ENCODE results near the gene VMO1. TPM values are rescaled to one million over a fixed set of nuclear protein-coding genes. Genes with fewer than 3 reads are reported as not detected.

Gene VMO1
- polyA plus RNA-seq, 1 donor from 2014 or later, result 1.6 TPM

DNA sequence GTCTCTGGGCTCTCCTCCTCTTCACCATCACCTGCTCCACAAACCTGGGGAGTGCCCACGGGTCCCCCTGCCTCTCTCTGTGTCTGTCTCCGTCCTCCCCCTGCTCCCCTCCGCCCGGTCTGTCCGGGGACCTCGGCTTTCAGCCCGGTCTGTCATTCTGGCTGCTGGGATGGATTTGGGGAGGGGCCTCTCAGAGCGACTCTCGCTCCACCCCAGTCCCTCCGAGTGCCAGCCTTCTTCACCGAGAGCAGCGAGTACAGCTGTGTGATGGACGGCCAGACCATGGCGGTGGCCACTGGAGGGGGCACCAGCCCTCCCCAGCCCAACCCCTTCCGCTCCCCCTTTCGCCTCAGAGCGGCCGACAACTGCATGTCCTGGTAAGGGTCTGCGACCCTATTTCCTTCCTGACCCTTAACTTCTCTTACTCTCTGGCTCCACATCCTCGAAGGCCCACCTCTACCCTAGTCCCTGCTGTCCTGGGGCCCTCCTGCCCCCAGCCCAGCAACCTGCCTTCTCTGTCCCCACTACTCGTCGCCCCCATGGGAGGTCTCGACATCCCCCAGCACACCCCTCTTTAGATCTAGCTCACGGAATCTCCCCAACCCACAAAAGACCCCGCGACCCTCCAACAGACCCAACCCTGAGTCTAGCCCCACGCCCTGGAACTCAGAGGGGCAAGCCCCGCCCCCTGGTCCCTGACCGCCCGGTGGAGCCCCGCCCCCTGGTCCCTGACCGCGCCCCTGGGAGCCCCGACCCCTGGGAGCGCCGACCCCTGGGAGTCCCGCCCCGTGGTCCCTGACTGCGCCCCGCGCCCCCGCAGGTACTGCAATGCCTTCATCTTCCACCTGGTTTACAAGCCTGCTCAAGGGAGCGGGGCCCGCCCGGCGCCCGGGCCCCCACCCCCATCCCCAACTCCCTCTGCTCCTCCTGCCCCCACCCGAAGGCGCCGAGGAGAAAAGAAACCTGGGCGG is 40.9 kb downstream of the VMO1 start:
- Histone ChIP-seq H3K79me2 (replicated peaks; ENCODE audit: insufficient read depth, low read length) (no peaks in the 10 kb centered on the region), H4K20me1 (ENCODE audit: insufficient read depth) (no peaks in the 10 kb centered on the region), H3K9me3 (ENCODE audit: low read length) (no peaks in the 10 kb centered on the region), H3K4me2 (ENCODE audit: low read length) (no peak overlapping the region), H3K27me3 (ENCODE audit: insufficient read depth, low read depth, low read length) (peaks cover 45% of the 10 kb centered on the region), H2AFZ (ENCODE audit: low read depth, low read length) (no peak overlapping the region), H3F3A (ENCODE audit: insufficient read depth, low read length, poor library complexity, severe bottlenecking) (no peaks in the 10 kb centered on the region), H3K9ac (ENCODE audit: low read length) (no peak overlapping the region), H3K27ac (ENCODE audit: low read length) (no peak overlapping the region), H3K9me2 (ENCODE audit: insufficient read depth, low read length) (no peaks in the 10 kb centered on the region), H3K36me3 (ENCODE audit: insufficient read depth, low read length) (no peaks in the 10 kb centered on the region), H3K4me3 (ENCODE audit: low read length) (no peak overlapping the region)
- TF ChIP-seq, protein P1, sequence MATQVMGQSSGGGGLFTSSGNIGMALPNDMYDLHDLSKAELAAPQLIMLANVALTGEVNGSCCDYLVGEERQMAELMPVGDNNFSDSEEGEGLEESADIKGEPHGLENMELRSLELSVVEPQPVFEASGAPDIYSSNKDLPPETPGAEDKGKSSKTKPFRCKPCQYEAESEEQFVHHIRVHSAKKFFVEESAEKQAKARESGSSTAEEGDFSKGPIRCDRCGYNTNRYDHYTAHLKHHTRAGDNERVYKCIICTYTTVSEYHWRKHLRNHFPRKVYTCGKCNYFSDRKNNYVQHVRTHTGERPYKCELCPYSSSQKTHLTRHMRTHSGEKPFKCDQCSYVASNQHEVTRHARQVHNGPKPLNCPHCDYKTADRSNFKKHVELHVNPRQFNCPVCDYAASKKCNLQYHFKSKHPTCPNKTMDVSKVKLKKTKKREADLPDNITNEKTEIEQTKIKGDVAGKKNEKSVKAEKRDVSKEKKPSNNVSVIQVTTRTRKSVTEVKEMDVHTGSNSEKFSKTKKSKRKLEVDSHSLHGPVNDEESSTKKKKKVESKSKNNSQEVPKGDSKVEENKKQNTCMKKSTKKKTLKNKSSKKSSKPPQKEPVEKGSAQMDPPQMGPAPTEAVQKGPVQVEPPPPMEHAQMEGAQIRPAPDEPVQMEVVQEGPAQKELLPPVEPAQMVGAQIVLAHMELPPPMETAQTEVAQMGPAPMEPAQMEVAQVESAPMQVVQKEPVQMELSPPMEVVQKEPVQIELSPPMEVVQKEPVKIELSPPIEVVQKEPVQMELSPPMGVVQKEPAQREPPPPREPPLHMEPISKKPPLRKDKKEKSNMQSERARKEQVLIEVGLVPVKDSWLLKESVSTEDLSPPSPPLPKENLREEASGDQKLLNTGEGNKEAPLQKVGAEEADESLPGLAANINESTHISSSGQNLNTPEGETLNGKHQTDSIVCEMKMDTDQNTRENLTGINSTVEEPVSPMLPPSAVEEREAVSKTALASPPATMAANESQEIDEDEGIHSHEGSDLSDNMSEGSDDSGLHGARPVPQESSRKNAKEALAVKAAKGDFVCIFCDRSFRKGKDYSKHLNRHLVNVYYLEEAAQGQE (IDR thresholded peaks at IDR 0.05; ENCODE audit: borderline replicate concordance), result no peak
- TF ChIP-seq TAF1 (IDR thresholded peaks at IDR 0.05; ENCODE audit: low read depth) (no peak), RAD21 (conservative IDR thresholded peaks at IDR 0.05) (no peak), EZH2 (IDR thresholded peaks at IDR 0.05; ENCODE audit: borderline replicate concordance, insufficient read depth, low read length, poor library complexity, severe bottlenecking) (no peak), POLR2AphosphoS5 (IDR thresholded peaks at IDR 0.05) (no peak), SMC3 (conservative IDR thresholded peaks at IDR 0.05; ENCODE audit: poor library complexity) (no peak), EP300 (conservative IDR thresholded peaks at IDR 0.05; ENCODE audit: poor library complexity, severe bottlenecking) (no peak), MXI1 (conservative IDR thresholded peaks at IDR 0.05; ENCODE audit: poor library complexity, severe bottlenecking) (no peak)
- TF ChIP-seq, protein P2, sequence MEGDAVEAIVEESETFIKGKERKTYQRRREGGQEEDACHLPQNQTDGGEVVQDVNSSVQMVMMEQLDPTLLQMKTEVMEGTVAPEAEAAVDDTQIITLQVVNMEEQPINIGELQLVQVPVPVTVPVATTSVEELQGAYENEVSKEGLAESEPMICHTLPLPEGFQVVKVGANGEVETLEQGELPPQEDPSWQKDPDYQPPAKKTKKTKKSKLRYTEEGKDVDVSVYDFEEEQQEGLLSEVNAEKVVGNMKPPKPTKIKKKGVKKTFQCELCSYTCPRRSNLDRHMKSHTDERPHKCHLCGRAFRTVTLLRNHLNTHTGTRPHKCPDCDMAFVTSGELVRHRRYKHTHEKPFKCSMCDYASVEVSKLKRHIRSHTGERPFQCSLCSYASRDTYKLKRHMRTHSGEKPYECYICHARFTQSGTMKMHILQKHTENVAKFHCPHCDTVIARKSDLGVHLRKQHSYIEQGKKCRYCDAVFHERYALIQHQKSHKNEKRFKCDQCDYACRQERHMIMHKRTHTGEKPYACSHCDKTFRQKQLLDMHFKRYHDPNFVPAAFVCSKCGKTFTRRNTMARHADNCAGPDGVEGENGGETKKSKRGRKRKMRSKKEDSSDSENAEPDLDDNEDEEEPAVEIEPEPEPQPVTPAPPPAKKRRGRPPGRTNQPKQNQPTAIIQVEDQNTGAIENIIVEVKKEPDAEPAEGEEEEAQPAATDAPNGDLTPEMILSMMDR (IDR thresholded peaks at IDR 0.05; ENCODE audit: poor library complexity, severe bottlenecking), result no peak

DNA sequence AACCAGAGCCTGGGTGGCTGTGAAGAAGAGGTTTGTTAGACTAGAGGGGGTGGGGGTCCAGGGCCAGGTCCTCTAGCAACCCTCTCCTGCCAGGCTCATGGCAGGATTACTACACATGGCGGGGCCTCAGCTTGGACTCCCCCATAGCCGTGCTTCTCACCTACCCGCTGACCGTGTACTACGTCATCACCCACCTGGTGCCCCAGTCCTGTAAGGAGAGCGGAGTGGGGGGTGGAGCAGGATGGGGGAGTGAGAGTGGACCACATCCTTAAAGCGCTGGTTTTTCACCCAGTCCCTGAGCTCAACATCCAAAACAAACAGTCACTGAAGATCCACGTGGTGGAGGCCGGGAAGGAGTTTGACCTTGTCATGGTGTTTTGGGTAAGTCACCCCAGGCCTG is 42.3 kb downstream of the VMO1 start:
- H3K27ac ChIP-seq (ENCODE audit: low read length), result no peak overlapping the region
- H3K27me3 ChIP-seq (ENCODE audit: insufficient read depth, low read depth, low read length), result peaks cover 59% of the 10 kb centered on the region
- TF ChIP-seq, protein P2 (IDR thresholded peaks at IDR 0.05; ENCODE audit: poor library complexity, severe bottlenecking), result no peak
- TF ChIP-seq RAD21 (conservative IDR thresholded peaks at IDR 0.05) (no peak), EZH2 (IDR thresholded peaks at IDR 0.05; ENCODE audit: borderline replicate concordance, insufficient read depth, low read length, poor library complexity, severe bottlenecking) (no peak)
- H3K9me3 ChIP-seq (ENCODE audit: low read length), result no peaks in the 10 kb centered on the region
- no peaks in the 10 kb centered on the region for H3K9me2 ChIP-seq (ENCODE audit: insufficient read depth, low read length)
- no peak overlapping the region for H2AFZ ChIP-seq (ENCODE audit: low read depth, low read length)
- no peak overlapping the region for H3K9ac ChIP-seq (ENCODE audit: low read length)
- H3F3A ChIP-seq (ENCODE audit: insufficient read depth, low read length, poor library complexity, severe bottlenecking), result no peaks in the 10 kb centered on the region
- no peaks in the 10 kb centered on the region for H4K20me1 ChIP-seq (ENCODE audit: insufficient read depth)
- H3K4me2 ChIP-seq (ENCODE audit: low read length), result no peak overlapping the region
- no peaks in the 10 kb centered on the region for H3K79me2 ChIP-seq (replicated peaks; ENCODE audit: insufficient read depth, low read length)
- no peak overlapping the region for H3K4me3 ChIP-seq (ENCODE audit: low read length)
- H3K36me3 ChIP-seq (ENCODE audit: insufficient read depth, low read length), result no peaks in the 10 kb centered on the region
